CD4-positive, CD25-positive, alpha-beta regulatory T cell (primary cell): ENCODE data around the gene L3MBTL2. TPM values are rescaled to one million over a fixed set of nuclear protein-coding genes. Genes with fewer than 3 reads are reported as not detected.

ENCODE experiments used
- ATAC-seq, 2 donors: fragments of 150-1000 bp; cut with Tn5 transposase; one replicate each; pipeline ENCODE4 v1.10.0; 2021; ENCODE audit warnings: low read depth in 2 of 2, moderate number of reproducible peaks in 2 of 2, moderate library complexity in 1 of 2
- DNase-seq, 3 donors: peaks; one replicate each; pipeline versions ENCODE4 v3.0.0 to v3.0.0-alpha.2; 2012 to 2022; ENCODE audit warnings: mixed read lengths in 1 of 3
- H3K27ac ChIP-seq: one replicate; pipeline ENCODE4 v1.7.0; 2013; ENCODE audit warnings: mild to moderate bottlenecking, low read length; ENCODE audit not compliant: insufficient read depth, poor library complexity, severe bottlenecking
- H3K27me3 ChIP-seq: one replicate; pipeline ENCODE4 v1.7.0; 2013; ENCODE audit warnings: low read length; ENCODE audit not compliant: control insufficient read depth, insufficient read depth
- H3K36me3 ChIP-seq: one replicate; pipeline ENCODE4 v1.7.0; 2013; ENCODE audit warnings: mild to moderate bottlenecking, low read length, moderate library complexity; ENCODE audit not compliant: control insufficient read depth, insufficient read depth
- H3K4me1 ChIP-seq: 2 replicates; pipeline ENCODE4 v1.7.0; 2013; ENCODE audit warnings: mild to moderate bottlenecking, low read length; ENCODE audit not compliant: insufficient read depth, control insufficient read depth, poor library complexity, severe bottlenecking
- H3K4me3 ChIP-seq: one replicate; pipeline ENCODE4 v1.7.0; 2013; ENCODE audit warnings: low read depth, mild to moderate bottlenecking, low read length, moderate library complexity
- H3K9me3 ChIP-seq, 2 experiments: 1 replicate in 1 of 2; 2 replicates in 1 of 2; pipeline ENCODE4 v1.7.0; 2013; ENCODE audit warnings: low read length in 2 of 2, mild to moderate bottlenecking in 1 of 2, moderate library complexity in 1 of 2; ENCODE audit not compliant: control insufficient read depth in 2 of 2
- H3K27ac Mint-ChIP-seq, 3 donors: one replicate each; pipeline ENCODE4 v1.8.0; 2020 to 2022; ENCODE audit warnings: mild to moderate bottlenecking in 3 of 3, mixed read lengths in 3 of 3, moderate library complexity in 2 of 3
- H3K27me3 Mint-ChIP-seq: one replicate; pipeline ENCODE4 v1.8.0; 2022; ENCODE audit warnings: mild to moderate bottlenecking, mixed read lengths
- H3K36me3 Mint-ChIP-seq: one replicate; pipeline ENCODE4 v1.8.0; 2020; ENCODE audit warnings: mixed read lengths
- H3K4me1 Mint-ChIP-seq, 4 donors: one replicate each; pipeline ENCODE4 v1.8.0; 2020 to 2022; ENCODE audit warnings: mixed read lengths in 4 of 4, mild to moderate bottlenecking in 1 of 4
- H3K4me3 Mint-ChIP-seq, 4 donors: one replicate each; pipeline ENCODE4 v1.8.0; 2020 to 2022; ENCODE audit warnings: mild to moderate bottlenecking in 4 of 4, mixed read lengths in 4 of 4, moderate library complexity in 3 of 4
- H3K9me3 Mint-ChIP-seq, 7 donors: one replicate each; pipeline ENCODE4 v1.8.0; 2020 to 2022; ENCODE audit warnings: mixed read lengths in 7 of 7, mild to moderate bottlenecking in 3 of 7, moderate library complexity in 2 of 7
- polyA plus RNA-seq, 4 donors: library from polyadenylated mRNA; unstranded; fragments of 300-500 nt; fragmentation: Illumina TruSeq; gene quantifications; one replicate each; pipeline ENCODE4 v1.2.3, GENCODE V29; 2021
- total RNA-seq: library from RNA; stranded (reverse); gene quantifications from one replicate; pipeline ENCODE4 v1.2.3, GENCODE V29; 2022

L3MBTL2 gene
- total and polyA plus RNA-seq, 5 donors from 2014 or later: 26.9 to 35.0 (median 30.4) TPM

DNA sequence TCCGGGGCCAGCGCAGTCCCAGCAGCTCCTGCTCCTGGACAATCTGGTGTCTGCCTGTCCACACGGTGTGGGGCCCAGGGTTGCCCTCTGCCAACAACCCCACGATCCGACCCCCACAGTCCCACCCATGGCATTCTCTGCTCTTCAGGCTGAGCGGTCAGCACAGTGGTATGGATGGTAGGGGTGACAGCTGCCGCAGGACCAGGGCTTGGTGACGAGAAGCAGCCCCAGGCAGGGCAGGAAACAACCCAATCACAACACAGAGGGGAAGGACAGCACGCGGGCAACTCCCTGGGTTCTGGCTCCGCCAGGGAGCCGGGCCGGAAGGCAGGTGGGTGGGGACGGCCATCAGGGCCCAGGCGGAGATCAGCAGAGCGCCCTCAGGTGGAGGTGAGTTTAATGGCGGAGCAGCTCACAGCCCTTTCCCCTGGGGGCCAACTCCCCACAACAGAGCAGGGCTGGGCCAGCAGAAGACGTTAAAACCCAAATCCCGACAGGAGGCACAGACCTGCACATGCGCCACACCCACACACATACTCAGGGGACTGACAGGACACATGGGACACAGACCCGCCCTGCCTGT lies 40.9 kb downstream of the L3MBTL2 start:
- H3K4me3 ChIP-seq: no peak overlapping the region
- no peaks in the 10 kb centered on the region for H3K4me1 Mint-ChIP-seq
- peaks cover 44% of the 10 kb centered on the region for H3K36me3 ChIP-seq
- H3K4me3 Mint-ChIP-seq: no peak overlapping the region
- no peaks in the 10 kb centered on the region for H3K27me3 ChIP-seq
- H3K27ac ChIP-seq: no peak overlapping the region
- DNase-seq: no peak
- H3K36me3 Mint-ChIP-seq: peaks cover 17% of the 10 kb centered on the region
- H3K9me3 ChIP-seq: no peaks in the 10 kb centered on the region
- no peak for ATAC-seq
- H3K9me3 Mint-ChIP-seq: no peaks in the 10 kb centered on the region
- no peaks in the 10 kb centered on the region for H3K4me1 ChIP-seq
- no peaks in the 10 kb centered on the region for H3K27me3 Mint-ChIP-seq
- no peak overlapping the region for H3K27ac Mint-ChIP-seq

DNA sequence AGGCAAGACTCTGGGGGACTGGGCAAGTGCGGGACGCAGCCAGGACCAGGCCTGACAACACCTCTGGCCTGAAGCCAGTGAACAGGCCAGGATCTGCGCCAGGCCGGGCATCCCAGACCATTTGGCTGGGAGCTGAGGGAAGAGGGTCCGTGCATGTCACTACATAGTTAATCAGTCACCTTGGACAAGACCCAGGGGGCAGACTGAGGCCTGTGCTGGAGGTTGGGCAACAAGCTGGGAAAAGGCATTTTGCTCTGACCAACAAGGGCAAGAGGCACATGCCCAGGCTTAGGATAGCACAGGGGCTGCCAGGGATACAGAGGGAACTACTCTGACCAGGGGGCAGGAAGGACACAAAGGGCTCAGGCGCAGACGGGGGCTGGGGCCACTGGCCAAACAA lies 42.6 kb downstream of the L3MBTL2 start:
- no peaks in the 10 kb centered on the region for H3K4me1 ChIP-seq
- Mint-ChIP-seq H3K9me3 (no peaks in the 10 kb centered on the region), H3K36me3 (peaks cover 24% of the 10 kb centered on the region), H3K27me3 (no peaks in the 10 kb centered on the region), H3K4me3 (no peak overlapping the region), H3K27ac (no peak overlapping the region), H3K4me1 (no peaks in the 10 kb centered on the region)
- no peaks in the 10 kb centered on the region for H3K9me3 ChIP-seq
- peaks cover 58% of the 10 kb centered on the region for H3K36me3 ChIP-seq
- H3K27ac ChIP-seq: no peak overlapping the region
- H3K27me3 ChIP-seq: no peaks in the 10 kb centered on the region
- DNase-seq (no peak), ATAC-seq (no peak)
- no peak overlapping the region for H3K4me3 ChIP-seq

DNA sequence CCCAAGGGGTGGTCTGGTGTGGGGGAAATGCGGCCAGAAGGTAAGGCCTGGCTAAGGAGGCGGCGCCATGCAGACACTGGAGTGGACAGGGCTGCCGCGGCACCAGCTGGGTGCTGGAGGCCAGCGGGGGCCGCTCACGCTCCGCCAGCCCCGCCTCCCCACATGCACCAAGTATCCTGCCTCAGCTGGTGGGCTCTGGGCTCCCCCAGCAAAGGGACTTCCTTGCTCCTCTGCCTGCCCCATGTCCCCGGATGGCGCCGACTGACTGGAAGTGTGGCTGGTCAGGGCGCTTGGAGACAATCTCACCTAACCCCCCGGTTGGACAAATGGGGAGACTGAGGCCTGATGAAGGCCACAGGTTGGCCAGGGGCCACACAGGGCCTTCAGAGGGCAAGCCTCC lies 43.2 kb downstream of the L3MBTL2 start:
- Histone ChIP-seq H3K27me3 (no peaks in the 10 kb centered on the region), H3K27ac (no peak overlapping the region), H3K4me1 (no peaks in the 10 kb centered on the region), H3K36me3 (peaks cover 64% of the 10 kb centered on the region), H3K4me3 (no peak overlapping the region), H3K9me3 (no peaks in the 10 kb centered on the region)
- H3K4me1 Mint-ChIP-seq: no peaks in the 10 kb centered on the region
- H3K4me3 Mint-ChIP-seq: no peak overlapping the region
- no peaks in the 10 kb centered on the region for H3K9me3 Mint-ChIP-seq
- H3K27me3 Mint-ChIP-seq: no peaks in the 10 kb centered on the region
- DNase-seq: no peak
- H3K36me3 Mint-ChIP-seq: peaks cover 24% of the 10 kb centered on the region
- H3K27ac Mint-ChIP-seq: no peak overlapping the region
- ATAC-seq: no peak

DNA sequence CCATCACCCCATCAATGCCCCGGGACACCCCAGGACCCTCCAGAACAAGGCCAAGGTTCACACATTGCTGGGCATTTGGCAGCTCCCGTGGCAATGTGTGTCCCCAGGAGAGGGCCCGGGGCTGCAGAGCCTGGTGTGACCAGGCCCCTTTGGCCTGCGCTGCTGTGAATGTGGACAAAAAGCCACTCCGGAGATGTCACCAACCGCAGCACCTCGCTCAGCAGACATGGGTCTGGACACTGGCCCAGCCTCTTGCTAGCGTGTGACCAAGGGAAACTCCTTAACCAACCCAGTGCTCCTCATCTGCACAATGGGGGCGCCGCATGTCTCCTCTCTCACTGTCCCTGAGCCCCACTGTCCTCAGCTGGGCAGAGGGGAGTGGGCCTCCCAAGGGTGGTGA lies 43.6 kb downstream of the L3MBTL2 start:
- Histone ChIP-seq H3K4me1 (no peaks in the 10 kb centered on the region), H3K27ac (no peak overlapping the region), H3K36me3 (peaks cover 67% of the 10 kb centered on the region), H3K27me3 (no peaks in the 10 kb centered on the region), H3K9me3 (no peaks in the 10 kb centered on the region), H3K4me3 (no peak overlapping the region)
- Mint-ChIP-seq H3K27me3 (no peaks in the 10 kb centered on the region), H3K36me3 (peaks cover 24% of the 10 kb centered on the region), H3K4me3 (no peak overlapping the region), H3K4me1 (no peaks in the 10 kb centered on the region), H3K9me3 (no peaks in the 10 kb centered on the region), H3K27ac (no peak overlapping the region)
- ATAC-seq (no peak), DNase-seq (no peak)

DNA sequence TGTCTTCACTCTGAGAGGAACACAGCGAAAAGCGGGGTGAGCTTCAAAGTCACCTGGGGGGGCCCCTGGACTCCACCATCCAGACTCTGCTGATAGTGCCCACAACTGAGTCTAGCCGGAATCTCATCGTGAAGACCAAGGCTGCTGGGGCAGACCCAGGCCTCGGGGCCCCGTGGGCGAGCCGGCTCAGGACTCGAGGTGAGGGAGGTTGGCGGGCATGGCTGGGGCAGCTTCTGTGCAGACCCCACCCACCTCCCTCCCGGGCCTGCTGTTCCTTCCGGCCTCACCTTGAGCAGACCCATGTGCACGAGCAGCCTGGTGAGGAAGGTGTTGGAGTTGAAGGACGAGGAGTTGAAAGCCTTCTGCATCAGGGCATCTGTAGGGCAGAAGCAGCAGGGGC lies 44.3 kb downstream of the L3MBTL2 start:
- no peaks in the 10 kb centered on the region for H3K27me3 ChIP-seq
- H3K4me3 ChIP-seq: no peak overlapping the region
- H3K27ac Mint-ChIP-seq: no peak overlapping the region
- H3K9me3 ChIP-seq: no peaks in the 10 kb centered on the region
- H3K4me3 Mint-ChIP-seq: no peak overlapping the region
- no peak overlapping the region for H3K27ac ChIP-seq
- DNase-seq: no peak
- H3K9me3 Mint-ChIP-seq: no peaks in the 10 kb centered on the region
- H3K4me1 ChIP-seq: no peaks in the 10 kb centered on the region
- H3K27me3 Mint-ChIP-seq: no peaks in the 10 kb centered on the region
- H3K36me3 Mint-ChIP-seq: peaks cover 29% of the 10 kb centered on the region
- H3K4me1 Mint-ChIP-seq: no peaks in the 10 kb centered on the region
- no peak for ATAC-seq
- peaks cover 73% of the 10 kb centered on the region for H3K36me3 ChIP-seq

DNA sequence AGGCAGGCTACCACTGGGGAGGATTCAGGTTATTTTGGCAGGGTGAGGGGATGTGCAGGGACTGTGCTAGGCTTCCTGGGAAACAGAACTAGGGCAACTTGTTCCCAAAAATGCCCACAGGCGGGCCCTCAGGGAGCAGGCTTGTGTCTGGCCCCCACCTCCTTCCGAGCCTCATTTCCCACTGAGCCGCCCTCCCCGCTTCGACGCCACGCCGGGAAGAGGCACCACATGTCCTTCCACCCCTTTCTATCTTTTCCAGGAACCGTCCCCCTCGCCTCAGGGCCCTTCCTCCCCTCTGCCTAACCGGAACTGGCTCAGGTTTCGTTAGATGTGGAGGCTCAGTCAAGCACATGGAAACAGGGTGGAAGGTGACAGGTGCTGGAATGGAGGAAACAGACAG lies 45.0 kb downstream of the L3MBTL2 start:
- no peaks in the 10 kb centered on the region for H3K4me1 Mint-ChIP-seq
- H3K4me3 Mint-ChIP-seq: no peak overlapping the region
- ATAC-seq (no peak), DNase-seq (no peak)
- H3K36me3 ChIP-seq: peaks cover 77% of the 10 kb centered on the region
- H3K27ac ChIP-seq: no peak overlapping the region
- H3K36me3 Mint-ChIP-seq: peaks cover 24% of the 10 kb centered on the region
- H3K9me3 ChIP-seq: no peaks in the 10 kb centered on the region
- H3K4me3 ChIP-seq: no peak overlapping the region
- H3K9me3 Mint-ChIP-seq: no peaks in the 10 kb centered on the region
- no peaks in the 10 kb centered on the region for H3K27me3 Mint-ChIP-seq
- H3K27ac Mint-ChIP-seq: no peak overlapping the region
- H3K27me3 ChIP-seq: no peaks in the 10 kb centered on the region
- no peaks in the 10 kb centered on the region for H3K4me1 ChIP-seq

DNA sequence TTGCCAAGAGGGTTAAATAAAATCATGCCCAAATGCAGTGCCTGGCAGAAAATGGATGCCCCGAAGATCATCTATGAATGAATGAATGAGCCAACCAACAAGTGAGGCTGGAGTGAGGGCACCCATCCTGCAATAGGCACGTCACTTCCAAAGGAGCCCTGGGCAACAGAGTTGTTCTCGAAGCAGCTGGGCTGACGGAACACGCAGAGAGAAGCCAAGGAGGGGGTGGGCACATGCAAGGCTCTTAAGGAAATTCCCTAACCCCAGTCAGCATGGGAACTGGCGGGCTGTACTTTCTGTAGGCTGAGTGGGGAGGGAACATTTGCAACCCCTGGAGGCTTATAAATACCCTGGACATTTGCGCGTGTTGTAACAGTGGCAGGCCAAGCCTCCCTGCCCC lies 47.3 kb downstream of the L3MBTL2 start:
- Histone ChIP-seq H3K9me3 (no peaks in the 10 kb centered on the region), H3K36me3 (peaks cover 90% of the 10 kb centered on the region), H3K27ac (no peak overlapping the region), H3K4me1 (no peaks in the 10 kb centered on the region), H3K4me3 (no peak overlapping the region), H3K27me3 (no peaks in the 10 kb centered on the region)
- Mint-ChIP-seq H3K4me3 (no peak overlapping the region), H3K27me3 (no peaks in the 10 kb centered on the region), H3K4me1 (no peaks in the 10 kb centered on the region), H3K36me3 (peaks cover 26% of the 10 kb centered on the region), H3K9me3 (no peaks in the 10 kb centered on the region), H3K27ac (peak overlapping the region in 1 of 3 donors; percentile 25)
- ATAC-seq (no peak), DNase-seq (no peak)

DNA sequence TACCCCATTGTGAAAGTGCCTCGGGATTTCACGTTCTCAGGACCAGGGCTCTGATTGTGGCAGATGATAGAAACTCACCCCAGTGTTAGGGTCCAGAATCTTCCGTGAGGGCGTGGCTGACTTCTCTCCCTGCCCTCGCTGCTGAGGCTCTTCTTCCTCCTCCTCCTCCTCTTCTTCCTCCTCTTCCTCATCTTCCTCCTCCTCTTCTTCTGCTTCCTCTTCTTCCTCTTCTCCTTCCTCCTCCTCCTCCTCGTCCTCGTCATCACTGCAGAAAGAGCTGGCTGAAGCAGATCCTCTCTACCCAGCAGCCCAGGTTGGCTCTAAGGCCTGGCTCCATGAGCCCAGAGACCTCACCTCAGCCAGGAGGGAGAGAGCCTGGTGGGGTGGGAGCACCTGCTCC lies 49.1 kb downstream of the L3MBTL2 start:
- Mint-ChIP-seq H3K4me1 (no peaks in the 10 kb centered on the region), H3K27me3 (no peaks in the 10 kb centered on the region), H3K4me3 (no peak overlapping the region), H3K27ac (no peak overlapping the region), H3K36me3 (peaks cover 28% of the 10 kb centered on the region), H3K9me3 (no peaks in the 10 kb centered on the region)
- no peak for ATAC-seq
- no peak overlapping the region for H3K4me3 ChIP-seq
- H3K36me3 ChIP-seq: peaks cover 84% of the 10 kb centered on the region
- H3K4me1 ChIP-seq: no peaks in the 10 kb centered on the region
- H3K27me3 ChIP-seq: no peaks in the 10 kb centered on the region
- H3K27ac ChIP-seq: no peak overlapping the region
- no peaks in the 10 kb centered on the region for H3K9me3 ChIP-seq
- no peak for DNase-seq
